Heart left ventricle (tissue), 13 donors: ENCODE measurements around the gene PTX4.

Source experiments
- CTCF ChIP-seq, 12 donors: fragments of 200-600 bp; sonication (generic) in 4 of 12; IDR thresholded peaks; one replicate each; pipeline versions ENCODE4 v1.5.0 to v1.8.0; 2018 to 2022; ENCODE audit warnings: antibody characterized with exemption in 12 of 12, mild to moderate bottlenecking in 5 of 12
- POLR2A ChIP-seq, 2 donors: fragments of 450-650 bp; IDR thresholded peaks; one replicate each; pipeline ENCODE4 v1.6.1; 2017; ENCODE audit warnings: antibody characterized with exemption in 2 of 2, mild to moderate bottlenecking in 2 of 2, moderate library complexity in 2 of 2
- donor health status: ischemic (EF 13 %, LVEDD 7.1; RV severe dilation, severe dysfunction).
- donor health status: DM: no; HTN: yes; CAD: no.
- donor health status: DM: no; HTN: no; CAD: no.
- donor health status: ischemic (EF 25% LVEDD 6.9; RV normal size, moderate dysfunction).
- donor health status: ischemic (EF 25% LVEDD 5.7; RV mildly dilated, moderate dysfunction).
- donor health status: ischemic (EF 35%, LVEDD 5.7; RV mildly dilated, moderate dysfunction).
- donor health status: nonischemic (EF 11% LVEDD 7.7; RV severe dilation, severe dysfunction).
- donor health status: DM: yes; HTN: yes; CAD: no.
- donor health status: PGD.
- donor health status: ischemic (EF 29% LVEDD 5.4; RV normal size, mild dysfunction).
- donor health status: nonischemic (EF 23%, LVEDD 6.1; RV moderate dilation, normal function).

- TF ChIP-seq CTCF (IDR thresholded peaks at IDR 0.05) (no peak), POLR2A (IDR thresholded peaks at IDR 0.05) (no peak)
These were observed 44.0 kb upstream of the PTX4 start for GRCh38 chr16:1532771-1533170.
